Liver (tissue), 9 donors: ENCODE results near the gene OTOF. TPM values are rescaled to one million over a fixed set of nuclear protein-coding genes. Genes with fewer than 3 reads are reported as not detected.

Experiments used
- DNase-seq: peaks from one replicate; pipeline ENCODE4 v3.0.0-alpha.2; 2017; ENCODE audit warnings: low spot score
- H3K27ac ChIP-seq, 2 donors: one replicate each; pipeline ENCODE4 v1.7.0; 2013; ENCODE audit warnings: inconsistent platforms in 2 of 2, low read length in 2 of 2, control low read depth in 1 of 2, low read depth in 1 of 2, mild to moderate bottlenecking in 1 of 2
- H3K27me3 ChIP-seq, 4 donors: one replicate each; pipeline versions ENCODE4 v1.6.1 to v1.7.0; 2013; ENCODE audit warnings: low read length in 3 of 4, inconsistent platforms in 1 of 4, mild to moderate bottlenecking in 1 of 4, moderate library complexity in 1 of 4; ENCODE audit not compliant: control insufficient read depth in 4 of 4, insufficient read depth in 4 of 4
- H3K36me3 ChIP-seq, 4 donors: one replicate each; pipeline versions ENCODE4 v1.6.1 to v1.7.0; 2013; ENCODE audit warnings: low read length in 3 of 4, mild to moderate bottlenecking in 3 of 4, low read depth in 1 of 4, moderate library complexity in 1 of 4; ENCODE audit not compliant: control insufficient read depth in 4 of 4, insufficient read depth in 3 of 4
- H3K4me1 ChIP-seq, 4 donors: one replicate each; pipeline versions ENCODE4 v1.6.1 to v1.7.0; 2013; ENCODE audit warnings: low read length in 3 of 4, mild to moderate bottlenecking in 3 of 4, moderate library complexity in 1 of 4; ENCODE audit not compliant: control insufficient read depth in 4 of 4, insufficient read depth in 4 of 4
- H3K4me3 ChIP-seq, 3 donors: one replicate each; pipeline versions ENCODE4 v1.6.1 to v1.7.0; 2013; ENCODE audit warnings: low read length in 3 of 3, control low read depth in 1 of 3, low read depth in 1 of 3, mild to moderate bottlenecking in 1 of 3
- H3K9ac ChIP-seq, 2 donors: one replicate each; pipeline ENCODE4 v1.7.0; 2013; ENCODE audit warnings: low read length in 2 of 2, mild to moderate bottlenecking in 2 of 2, moderate library complexity in 2 of 2, control low read depth in 1 of 2, low read depth in 1 of 2
- H3K9me3 ChIP-seq, 4 donors: one replicate each; pipeline versions ENCODE4 v1.6.1 to v1.7.0; 2013; ENCODE audit warnings: low read length in 3 of 4; ENCODE audit not compliant: control insufficient read depth in 4 of 4
- EGR1 ChIP-seq, 2 donors: IDR thresholded peaks; 2 replicates each; pipeline ENCODE4 v1.6.1; 2016 to 2018; ENCODE audit warnings: antibody characterized with exemption in 2 of 2, low read depth in 2 of 2
- FOXA1 ChIP-seq: IDR thresholded peaks from 2 replicates; pipeline ENCODE4 v1.6.1; 2016; ENCODE audit warnings: antibody characterized with exemption
- FOXA2 ChIP-seq: IDR thresholded peaks from 2 replicates; pipeline ENCODE4 v1.6.1; 2016; ENCODE audit warnings: antibody characterized with exemption
- GABPA ChIP-seq, 2 donors: IDR thresholded peaks in 1 of 2; conservative IDR thresholded peaks in 1 of 2; 2 replicates each; pipeline ENCODE4 v1.6.1; 2016; ENCODE audit warnings: antibody characterized with exemption in 2 of 2, mild to moderate bottlenecking in 1 of 2, moderate library complexity in 1 of 2
- HNF4A ChIP-seq, 2 donors: conservative IDR thresholded peaks; 2 replicates each; pipeline ENCODE4 v1.6.1; 2016; ENCODE audit warnings: antibody characterized with exemption in 2 of 2, mild to moderate bottlenecking in 2 of 2
- JUND ChIP-seq, 2 donors: IDR thresholded peaks; 2 replicates each; pipeline ENCODE4 v1.6.1; 2016; ENCODE audit warnings: antibody characterized with exemption in 2 of 2
- MAX ChIP-seq: IDR thresholded peaks from 2 replicates; pipeline ENCODE4 v1.6.1; 2016; ENCODE audit warnings: antibody characterized with exemption
- NR2F2 ChIP-seq: IDR thresholded peaks from 2 replicates; pipeline ENCODE4 v1.6.1; 2016; ENCODE audit warnings: antibody characterized with exemption
- RAD21 ChIP-seq, 2 donors: IDR thresholded peaks; 2 replicates each; pipeline ENCODE4 v1.6.1; 2016; ENCODE audit warnings: antibody characterized with exemption in 2 of 2, mild to moderate bottlenecking in 2 of 2
- SP1 ChIP-seq: IDR thresholded peaks from 2 replicates; pipeline ENCODE4 v1.6.1; 2018; ENCODE audit warnings: antibody characterized with exemption, mild to moderate bottlenecking
- YY1 ChIP-seq: IDR thresholded peaks from 2 replicates; pipeline ENCODE4 v1.6.1; 2016; ENCODE audit warnings: antibody characterized with exemption, mild to moderate bottlenecking
- WGBS: extraction: QIAGEN DNeasy Blood & Tissue Kit; methylation state at CpG from one replicate; pipeline ENCODE4 v1.1.7; 2013; 5-methylcytosine and 5-hydroxymethylcytosine counted together
- polyA plus RNA-seq, 2 donors: library from polyadenylated mRNA; stranded (reverse) in 1 of 2; unstranded in 1 of 2; fragments of 200-250 nt in 1 of 2; fragments of >200 nt in 1 of 2; fragmentation: Nextera tagmentation in 1 of 2; extraction: Ambion mirVana in 1 of 2; gene quantifications; one replicate each; pipeline versions ENCODE4 v1.2.1 to v1.2.3, GENCODE V29; 2013 to 2015
- total RNA-seq, 2 donors: library from RNA; depleted of rRNA; stranded (reverse); fragments of >200 nt; gene quantifications; one replicate each; pipeline ENCODE4 v1.2.3, GENCODE V29; 2014
- TF ChIP-seq, protein P1 (sequence below): fragments of 150-350 bp; IDR thresholded peaks from 2 replicates; pipeline ENCODE4 v1.5.1; 2017; ENCODE audit warnings: improper control_type of control experiment, low read depth, low read length; ENCODE audit not compliant: missing input control
- TF ChIP-seq, protein P2 (sequence below): IDR thresholded peaks from 2 replicates; pipeline ENCODE4 v1.6.1; 2016; ENCODE audit warnings: antibody characterized with exemption, mild to moderate bottlenecking
- TF ChIP-seq, protein P3 (sequence below): IDR thresholded peaks from 2 replicates; pipeline ENCODE4 v1.6.1; 2016; ENCODE audit warnings: antibody characterized with exemption
- donor health status: healthy.
- donor health status: healthy.
- donor health status: healthy.
- donor health status: healthy.
- donor health status: healthy.

Gene OTOF
- total and polyA plus RNA-seq, 4 donors, result 0.06 to 0.28 (median 0.07) TPM; not detected in 1

DNA sequence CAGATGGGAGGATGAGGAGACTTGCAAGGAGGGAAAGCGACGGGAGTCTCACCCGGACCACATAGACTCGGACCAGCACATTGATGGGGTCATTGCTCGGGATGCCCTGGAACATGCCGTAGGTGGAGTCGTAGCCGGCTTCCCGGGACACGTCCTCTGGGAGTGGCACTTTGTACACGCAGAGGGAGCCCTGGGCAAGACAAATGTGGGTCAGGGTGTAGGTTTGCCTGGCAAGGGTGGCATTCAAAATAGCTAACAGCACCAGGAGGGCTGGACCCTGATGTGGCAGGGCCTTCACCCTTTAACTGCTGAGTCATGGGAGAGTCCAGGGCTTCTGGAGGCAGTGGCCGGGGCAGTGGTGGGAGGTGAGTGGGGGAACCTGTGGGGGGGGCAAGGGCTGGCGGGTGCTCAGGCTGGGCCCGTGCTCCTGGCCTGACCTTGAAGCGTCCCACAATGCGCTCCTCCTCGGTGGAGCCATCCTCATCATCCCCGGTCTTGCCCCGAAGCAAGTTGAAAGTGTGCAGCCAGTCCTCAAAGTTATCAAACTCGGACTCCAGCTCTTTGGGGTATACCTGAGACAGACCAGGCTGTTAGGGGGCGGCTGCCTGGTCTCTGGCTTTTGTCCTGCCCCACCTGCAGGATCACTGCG is 11.1 kb downstream of the OTOF start:
- no peak overlapping the region for H3K9ac ChIP-seq
- H3K27ac ChIP-seq, result no peak overlapping the region
- H3K27me3 ChIP-seq, result no peaks in the 10 kb centered on the region
- 93% methylated on average over 22 of the region's 22 CpGs for WGBS
- TF ChIP-seq FOXA2, result no peak
- TF ChIP-seq, protein P1, sequence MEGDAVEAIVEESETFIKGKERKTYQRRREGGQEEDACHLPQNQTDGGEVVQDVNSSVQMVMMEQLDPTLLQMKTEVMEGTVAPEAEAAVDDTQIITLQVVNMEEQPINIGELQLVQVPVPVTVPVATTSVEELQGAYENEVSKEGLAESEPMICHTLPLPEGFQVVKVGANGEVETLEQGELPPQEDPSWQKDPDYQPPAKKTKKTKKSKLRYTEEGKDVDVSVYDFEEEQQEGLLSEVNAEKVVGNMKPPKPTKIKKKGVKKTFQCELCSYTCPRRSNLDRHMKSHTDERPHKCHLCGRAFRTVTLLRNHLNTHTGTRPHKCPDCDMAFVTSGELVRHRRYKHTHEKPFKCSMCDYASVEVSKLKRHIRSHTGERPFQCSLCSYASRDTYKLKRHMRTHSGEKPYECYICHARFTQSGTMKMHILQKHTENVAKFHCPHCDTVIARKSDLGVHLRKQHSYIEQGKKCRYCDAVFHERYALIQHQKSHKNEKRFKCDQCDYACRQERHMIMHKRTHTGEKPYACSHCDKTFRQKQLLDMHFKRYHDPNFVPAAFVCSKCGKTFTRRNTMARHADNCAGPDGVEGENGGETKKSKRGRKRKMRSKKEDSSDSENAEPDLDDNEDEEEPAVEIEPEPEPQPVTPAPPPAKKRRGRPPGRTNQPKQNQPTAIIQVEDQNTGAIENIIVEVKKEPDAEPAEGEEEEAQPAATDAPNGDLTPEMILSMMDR, result no peak
- TF ChIP-seq RAD21 (IDR thresholded peaks at IDR 0.05), result no peak
- TF ChIP-seq YY1, result no peak
- no peak for TF ChIP-seq NR2F2
- TF ChIP-seq EGR1 (IDR thresholded peaks at IDR 0.05; ENCODE audit: low read depth in 2 of 2), result no peak
- no peak for TF ChIP-seq HNF4A (conservative IDR thresholded peaks at IDR 0.05)
- TF ChIP-seq, protein P2, sequence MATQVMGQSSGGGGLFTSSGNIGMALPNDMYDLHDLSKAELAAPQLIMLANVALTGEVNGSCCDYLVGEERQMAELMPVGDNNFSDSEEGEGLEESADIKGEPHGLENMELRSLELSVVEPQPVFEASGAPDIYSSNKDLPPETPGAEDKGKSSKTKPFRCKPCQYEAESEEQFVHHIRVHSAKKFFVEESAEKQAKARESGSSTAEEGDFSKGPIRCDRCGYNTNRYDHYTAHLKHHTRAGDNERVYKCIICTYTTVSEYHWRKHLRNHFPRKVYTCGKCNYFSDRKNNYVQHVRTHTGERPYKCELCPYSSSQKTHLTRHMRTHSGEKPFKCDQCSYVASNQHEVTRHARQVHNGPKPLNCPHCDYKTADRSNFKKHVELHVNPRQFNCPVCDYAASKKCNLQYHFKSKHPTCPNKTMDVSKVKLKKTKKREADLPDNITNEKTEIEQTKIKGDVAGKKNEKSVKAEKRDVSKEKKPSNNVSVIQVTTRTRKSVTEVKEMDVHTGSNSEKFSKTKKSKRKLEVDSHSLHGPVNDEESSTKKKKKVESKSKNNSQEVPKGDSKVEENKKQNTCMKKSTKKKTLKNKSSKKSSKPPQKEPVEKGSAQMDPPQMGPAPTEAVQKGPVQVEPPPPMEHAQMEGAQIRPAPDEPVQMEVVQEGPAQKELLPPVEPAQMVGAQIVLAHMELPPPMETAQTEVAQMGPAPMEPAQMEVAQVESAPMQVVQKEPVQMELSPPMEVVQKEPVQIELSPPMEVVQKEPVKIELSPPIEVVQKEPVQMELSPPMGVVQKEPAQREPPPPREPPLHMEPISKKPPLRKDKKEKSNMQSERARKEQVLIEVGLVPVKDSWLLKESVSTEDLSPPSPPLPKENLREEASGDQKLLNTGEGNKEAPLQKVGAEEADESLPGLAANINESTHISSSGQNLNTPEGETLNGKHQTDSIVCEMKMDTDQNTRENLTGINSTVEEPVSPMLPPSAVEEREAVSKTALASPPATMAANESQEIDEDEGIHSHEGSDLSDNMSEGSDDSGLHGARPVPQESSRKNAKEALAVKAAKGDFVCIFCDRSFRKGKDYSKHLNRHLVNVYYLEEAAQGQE, result no peak
- TF ChIP-seq MAX, result no peak
- no peak for TF ChIP-seq GABPA (IDR thresholded peaks at IDR 0.05 in 1 of 2, conservative IDR thresholded peaks at IDR 0.05 in 1 of 2)
- no peaks in the 10 kb centered on the region for H3K36me3 ChIP-seq
- peaks cover 0 to 7% (median 3%) of the 10 kb centered on the region in 4 donors for H3K9me3 ChIP-seq
- no peaks in the 10 kb centered on the region for H3K4me1 ChIP-seq
- H3K4me3 ChIP-seq, result no peak overlapping the region
- DNase-seq, result no peak

- Histone ChIP-seq H3K27ac (no peak overlapping the region), H3K9ac (no peak overlapping the region), H3K27me3 (no peaks in the 10 kb centered on the region), H3K9me3 (peaks cover 0 to 7% (median 3%) of the 10 kb centered on the region in 4 donors), H3K4me3 (no peak overlapping the region), H3K36me3 (no peaks in the 10 kb centered on the region), H3K4me1 (no peaks in the 10 kb centered on the region)
- 93% methylated on average over 10 of the region's 10 CpGs for WGBS
- no peak for DNase-seq
- no peak for TF ChIP-seq GABPA (IDR thresholded peaks at IDR 0.05 in 1 of 2, conservative IDR thresholded peaks at IDR 0.05 in 1 of 2)
- no peak for TF ChIP-seq JUND (IDR thresholded peaks at IDR 0.05)
- TF ChIP-seq, protein P3, sequence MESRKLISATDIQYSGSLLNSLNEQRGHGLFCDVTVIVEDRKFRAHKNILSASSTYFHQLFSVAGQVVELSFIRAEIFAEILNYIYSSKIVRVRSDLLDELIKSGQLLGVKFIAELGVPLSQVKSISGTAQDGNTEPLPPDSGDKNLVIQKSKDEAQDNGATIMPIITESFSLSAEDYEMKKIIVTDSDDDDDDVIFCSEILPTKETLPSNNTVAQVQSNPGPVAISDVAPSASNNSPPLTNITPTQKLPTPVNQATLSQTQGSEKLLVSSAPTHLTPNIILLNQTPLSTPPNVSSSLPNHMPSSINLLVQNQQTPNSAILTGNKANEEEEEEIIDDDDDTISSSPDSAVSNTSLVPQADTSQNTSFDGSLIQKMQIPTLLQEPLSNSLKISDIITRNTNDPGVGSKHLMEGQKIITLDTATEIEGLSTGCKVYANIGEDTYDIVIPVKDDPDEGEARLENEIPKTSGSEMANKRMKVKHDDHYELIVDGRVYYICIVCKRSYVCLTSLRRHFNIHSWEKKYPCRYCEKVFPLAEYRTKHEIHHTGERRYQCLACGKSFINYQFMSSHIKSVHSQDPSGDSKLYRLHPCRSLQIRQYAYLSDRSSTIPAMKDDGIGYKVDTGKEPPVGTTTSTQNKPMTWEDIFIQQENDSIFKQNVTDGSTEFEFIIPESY, result no peak
- TF ChIP-seq FOXA1, result no peak
- TF ChIP-seq FOXA2, result no peak
- TF ChIP-seq EGR1 (IDR thresholded peaks at IDR 0.05; ENCODE audit: low read depth in 2 of 2), result no peak
- TF ChIP-seq NR2F2, result no peak
- no peak for TF ChIP-seq HNF4A (conservative IDR thresholded peaks at IDR 0.05)
- TF ChIP-seq SP1, result no peak
Measured at GRCh38 chr2:26465981-26466471, 11.9 kb downstream of the OTOF start.
